ENCODE data around the gene IRAK1BP1.

- TF ChIP-seq CTCF (IDR thresholded peaks at IDR 0.05) (no peak), EZH2phosphoT487 (IDR thresholded peaks at IDR 0.05) (peak; percentile 58)
Observed at GRCh38 chr6:78910591-78911171, 43.3 kb downstream of the IRAK1BP1 start.

Measured in neural progenitor cell (in vitro differentiated cells).